ENCODE measurements around the gene MGRN1. TPM values are rescaled to one million over a fixed set of nuclear protein-coding genes. Genes with fewer than 3 reads are reported as not detected.
A peak's percentile ranks its signal among the peaks of the same experiment; 100 is the strongest.

The MGRN1 gene
- total and polyA plus RNA-seq, 4 donors, result 29.5 to 112 (median 47.0) TPM

GRCh38 chr16:4601036-4601863 lies 23.4 kb upstream of the MGRN1 start:
- peak overlapping the region in 1 of 2 donors; percentile 19 for H3K9ac ChIP-seq (ENCODE audit: insufficient read depth in 1 of 2, low read length in 2 of 2)
- H3K36me3 ChIP-seq (ENCODE audit: control insufficient read depth in 4 of 4, insufficient read depth in 4 of 4, low read length in 4 of 4), result no peaks in the 10 kb centered on the region
- DNase-seq (peak; percentile 66 to 76 (median 66)), ATAC-seq (ENCODE audit: insufficient read depth, low FRiP score) (no peak)
- peaks cover 0 to 17% (median 4%) of the 10 kb centered on the region in 5 donors for H3K4me1 ChIP-seq (ENCODE audit: control insufficient read depth in 5 of 5, insufficient read depth in 5 of 5, low read length in 5 of 5)
- H3K9me3 ChIP-seq (ENCODE audit: control insufficient read depth in 4 of 4, insufficient read depth in 3 of 4, low read length in 3 of 4), result no peaks in the 10 kb centered on the region
- H3K27me3 ChIP-seq (ENCODE audit: control insufficient read depth in 3 of 3, insufficient read depth in 3 of 3, low read length in 2 of 3), result no peaks in the 10 kb centered on the region
- no peak overlapping the region for H3K4me3 ChIP-seq
- 32 to 37% methylated on average over 18 of the region's 18 CpGs for WGBS, 2 donors
- TF ChIP-seq CTCF (IDR thresholded peaks at IDR 0.05; ENCODE audit: control extremely low read depth, extremely low read depth), result no peak
- H3K27ac ChIP-seq (ENCODE audit: low read depth in 1 of 2, low read length in 1 of 2), result no peak overlapping the region

- WGBS, 2 donors, result 59 to 72% methylated on average over 6 of the region's 6 CpGs
- Histone ChIP-seq H3K27me3 (ENCODE audit: control insufficient read depth in 3 of 3, insufficient read depth in 3 of 3, low read length in 2 of 3) (no peaks in the 10 kb centered on the region), H3K9me3 (ENCODE audit: control insufficient read depth in 4 of 4, insufficient read depth in 3 of 4, low read length in 3 of 4) (no peaks in the 10 kb centered on the region), H3K9ac (ENCODE audit: insufficient read depth in 1 of 2, low read length in 2 of 2) (no peak overlapping the region), H3K4me1 (ENCODE audit: control insufficient read depth in 5 of 5, insufficient read depth in 5 of 5, low read length in 5 of 5) (peaks cover 0 to 17% (median 4%) of the 10 kb centered on the region in 5 donors), H3K4me3 (no peak overlapping the region), H3K36me3 (ENCODE audit: control insufficient read depth in 4 of 4, insufficient read depth in 4 of 4, low read length in 4 of 4) (no peaks in the 10 kb centered on the region), H3K27ac (ENCODE audit: low read depth in 1 of 2, low read length in 1 of 2) (no peak overlapping the region)
- no peak for ATAC-seq (ENCODE audit: insufficient read depth, low FRiP score)
- TF ChIP-seq CTCF (IDR thresholded peaks at IDR 0.05; ENCODE audit: control extremely low read depth, extremely low read depth), result no peak
- DNase-seq, result no peak
These were observed 22.8 kb upstream of the MGRN1 start for GRCh38 chr16:4601864-4602186.

GRCh38 chr16:4602331-4602730 lies 22.3 kb upstream of the MGRN1 start:
- H3K4me1 ChIP-seq (ENCODE audit: control insufficient read depth in 5 of 5, insufficient read depth in 5 of 5, low read length in 5 of 5), result peaks cover 0 to 17% (median 4%) of the 10 kb centered on the region in 5 donors
- H3K4me3 ChIP-seq, result no peak overlapping the region
- no peaks in the 10 kb centered on the region for H3K27me3 ChIP-seq (ENCODE audit: control insufficient read depth in 3 of 3, insufficient read depth in 3 of 3, low read length in 2 of 3)
- ATAC-seq (ENCODE audit: insufficient read depth, low FRiP score) (no peak), DNase-seq (no peak)
- H3K9ac ChIP-seq (ENCODE audit: insufficient read depth in 1 of 2, low read length in 2 of 2), result no peak overlapping the region
- TF ChIP-seq CTCF (IDR thresholded peaks at IDR 0.05; ENCODE audit: control extremely low read depth, extremely low read depth), result no peak
- H3K36me3 ChIP-seq (ENCODE audit: control insufficient read depth in 4 of 4, insufficient read depth in 4 of 4, low read length in 4 of 4), result no peaks in the 10 kb centered on the region
- H3K9me3 ChIP-seq (ENCODE audit: control insufficient read depth in 4 of 4, insufficient read depth in 3 of 4, low read length in 3 of 4), result no peaks in the 10 kb centered on the region
- WGBS, 2 donors, result 67 to 74% methylated on average over 5 to 8 of the region's 8 CpGs
- no peak overlapping the region for H3K27ac ChIP-seq (ENCODE audit: low read depth in 1 of 2, low read length in 1 of 2)
